NT2/D1 (cell line): ENCODE results near the gene CHRNE.

Source experiments
- YY1 ChIP-seq: IDR thresholded peaks from 2 replicates; pipeline ENCODE4 v1.6.1; 2011; ENCODE audit not compliant: insufficient read length, insufficient read depth
- ZNF274 ChIP-seq: IDR thresholded peaks from 2 replicates; pipeline ENCODE4 v1.6.1; 2011; ENCODE audit warnings: mild to moderate bottlenecking, low read depth, low read length

- TF ChIP-seq ZNF274 (no peak), YY1 (no peak)
These were observed 20.9 kb downstream of the CHRNE start for GRCh38 chr17:4881761-4882555.
